Suppressor macrophage treated with lipopolysaccharide for 1 hour (primary cell): ENCODE results near the gene IL6ST.
A peak's percentile ranks its signal among the peaks of the same experiment; 100 is the strongest.
"Not testable (repeated sequence)": the region's sequence is repeated elsewhere in the genome, so short reads cannot be mapped to it uniquely, and the experiment has no call there.

ENCODE experiments used
- DNase-seq, 3 donors: peaks; one replicate each; pipeline ENCODE4 v3.0.0-alpha.2; 2020 to 2022

The IL6ST gene

GRCh38 chr5:55959208-55959607 is 35.6 kb downstream of the IL6ST start:
- no peak for DNase-seq

GRCh38 chr5:55941154-55941553 is 53.6 kb downstream of the IL6ST start:
- not testable (repeated sequence) for DNase-seq

GRCh38 chr5:55937598-55937997 is 57.2 kb downstream of the IL6ST start:
- not testable (repeated sequence) for DNase-seq

DNA sequence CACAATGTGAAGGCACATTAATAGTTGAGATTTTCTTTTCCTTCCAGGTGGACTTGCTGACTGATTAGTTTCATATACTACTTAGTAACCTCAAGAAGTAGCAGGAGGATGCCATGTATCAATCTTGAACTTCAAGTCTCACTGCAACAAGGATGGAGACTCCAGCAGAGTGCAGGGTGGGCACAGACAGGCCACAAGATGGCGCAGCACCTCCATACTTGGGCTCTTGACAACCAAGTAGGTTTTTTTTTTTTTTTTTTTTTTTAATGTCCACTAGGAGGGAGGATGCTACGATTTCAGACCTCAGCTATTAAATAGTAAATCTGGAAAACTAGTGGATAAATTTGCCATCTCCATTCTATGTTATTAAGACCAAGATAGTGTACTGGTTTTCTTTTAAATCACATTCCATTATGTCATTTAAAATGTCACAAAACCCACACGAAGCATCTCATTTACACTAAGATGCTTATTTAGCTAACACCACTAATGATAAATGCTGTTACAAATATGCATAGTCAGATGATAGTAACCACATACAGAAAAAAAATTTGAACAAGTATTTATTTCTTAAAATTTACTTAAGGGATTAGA is 58.6 kb downstream of the IL6ST start:
- peak; percentile 86 to 87 (median 87) for DNase-seq

GRCh38 chr5:55935371-55935770 is 59.4 kb downstream of the IL6ST start:
- peak in 1 of 3 donors; percentile 11 for DNase-seq

DNA sequence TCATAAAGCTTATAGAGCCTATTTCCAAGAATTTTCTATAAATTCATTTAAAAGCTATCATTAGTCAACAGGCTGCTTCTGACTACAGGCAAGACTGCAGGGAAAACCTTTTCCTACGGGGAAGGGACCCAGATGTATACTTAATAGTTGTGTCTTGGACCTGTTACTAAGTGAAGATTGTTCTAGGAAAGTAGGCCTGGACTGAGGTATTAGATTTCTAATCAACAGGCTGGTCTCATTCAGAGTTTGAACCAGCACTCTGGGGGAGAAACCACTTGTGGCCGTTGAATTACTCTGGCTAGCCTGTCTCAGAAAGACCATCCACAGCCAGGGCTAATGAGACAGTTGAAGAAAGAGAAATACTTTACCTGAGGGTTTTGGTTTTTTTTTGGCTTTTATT is 60.0 kb downstream of the IL6ST start:
- peak in 1 of 3 donors; percentile 14 for DNase-seq

DNA sequence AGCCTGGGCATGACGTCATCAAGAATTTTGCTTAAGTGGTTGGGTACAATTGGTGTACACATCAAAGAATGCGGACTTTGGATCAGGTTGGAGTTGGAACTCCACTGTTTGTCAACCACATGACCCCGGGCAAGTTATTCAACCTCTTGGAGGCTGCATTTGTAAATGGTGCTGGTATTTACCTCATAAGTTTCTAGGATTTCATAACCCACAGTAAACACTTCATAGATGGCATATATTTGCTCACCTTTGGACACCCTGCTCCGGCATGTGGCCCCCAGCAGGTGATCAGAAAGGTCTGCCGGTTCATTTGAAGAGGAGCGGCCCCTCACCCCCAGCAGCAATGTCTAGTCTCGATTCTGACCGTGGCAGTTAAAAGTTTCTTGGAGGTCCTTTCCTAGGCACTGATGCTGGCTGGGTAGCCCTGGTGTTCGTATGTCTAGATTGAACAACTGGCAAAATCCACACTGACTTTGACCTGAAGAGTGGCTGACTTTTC is 60.6 kb downstream of the IL6ST start:
- peak in 2 of 3 donors; percentile 21 to 27 for DNase-seq

GRCh38 chr5:55933377-55934114 is 61.2 kb downstream of the IL6ST start:
- DNase-seq: peak; percentile 19 to 34 (median 22)

DNA sequence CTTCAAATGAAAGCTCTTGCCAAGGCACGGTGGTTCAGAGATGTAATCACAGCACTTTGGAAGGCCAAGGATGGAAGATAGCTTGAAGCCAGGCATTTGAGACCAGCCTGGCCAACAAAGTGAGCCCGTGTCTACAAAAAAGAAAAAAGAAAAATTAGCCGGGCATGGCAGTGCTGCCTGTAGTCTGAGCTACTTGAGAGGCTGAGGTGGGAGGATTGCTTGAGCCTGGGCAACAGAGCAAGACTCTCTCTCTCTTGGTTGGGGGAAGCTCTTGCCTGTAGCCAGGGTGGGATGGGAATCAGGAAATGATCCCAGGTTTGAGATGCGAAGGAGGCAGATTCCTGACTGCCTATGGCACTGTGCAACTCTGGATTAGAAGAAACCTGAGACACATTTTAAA is 62.1 kb downstream of the IL6ST start:
- DNase-seq: peak in 1 of 3 donors; percentile 2

DNA sequence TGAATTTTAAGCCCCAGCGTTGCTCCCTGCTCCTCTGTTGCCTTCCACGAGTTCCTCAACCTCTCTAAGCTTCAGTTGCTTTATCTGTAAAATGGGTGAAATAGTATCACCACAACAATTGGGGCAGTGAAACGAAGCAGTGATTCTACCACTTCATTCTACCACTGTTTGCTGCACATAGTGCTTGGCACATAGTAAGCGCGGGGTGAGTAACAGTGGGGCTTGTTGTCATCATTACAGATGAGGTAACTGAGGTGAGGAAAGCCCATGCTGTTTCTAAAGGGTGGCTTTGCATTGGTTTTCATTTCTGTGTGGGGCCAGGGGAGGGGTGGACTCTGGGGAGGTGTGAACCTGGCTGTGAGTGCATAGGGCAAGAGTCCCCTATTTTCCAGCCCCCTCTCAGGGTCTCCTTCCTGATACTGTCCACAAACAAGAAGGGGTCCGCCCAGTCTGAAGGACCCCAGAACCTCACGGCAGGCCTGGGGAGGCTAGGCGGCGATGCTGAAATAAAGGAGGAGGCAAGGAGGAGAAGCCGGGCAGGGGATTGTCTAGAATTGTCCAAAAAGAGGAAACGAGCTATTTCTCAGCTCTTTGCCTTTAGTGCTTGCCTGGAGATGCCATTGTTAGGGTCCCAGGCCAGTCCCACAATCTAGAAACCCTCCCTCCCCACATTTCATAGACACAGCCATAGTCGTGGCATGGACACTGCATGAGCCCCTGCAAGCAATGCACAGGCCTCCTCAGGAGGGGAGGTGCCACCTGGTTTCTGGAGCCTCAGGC is 65.6 kb downstream of the IL6ST start:
- DNase-seq: no peak

DNA sequence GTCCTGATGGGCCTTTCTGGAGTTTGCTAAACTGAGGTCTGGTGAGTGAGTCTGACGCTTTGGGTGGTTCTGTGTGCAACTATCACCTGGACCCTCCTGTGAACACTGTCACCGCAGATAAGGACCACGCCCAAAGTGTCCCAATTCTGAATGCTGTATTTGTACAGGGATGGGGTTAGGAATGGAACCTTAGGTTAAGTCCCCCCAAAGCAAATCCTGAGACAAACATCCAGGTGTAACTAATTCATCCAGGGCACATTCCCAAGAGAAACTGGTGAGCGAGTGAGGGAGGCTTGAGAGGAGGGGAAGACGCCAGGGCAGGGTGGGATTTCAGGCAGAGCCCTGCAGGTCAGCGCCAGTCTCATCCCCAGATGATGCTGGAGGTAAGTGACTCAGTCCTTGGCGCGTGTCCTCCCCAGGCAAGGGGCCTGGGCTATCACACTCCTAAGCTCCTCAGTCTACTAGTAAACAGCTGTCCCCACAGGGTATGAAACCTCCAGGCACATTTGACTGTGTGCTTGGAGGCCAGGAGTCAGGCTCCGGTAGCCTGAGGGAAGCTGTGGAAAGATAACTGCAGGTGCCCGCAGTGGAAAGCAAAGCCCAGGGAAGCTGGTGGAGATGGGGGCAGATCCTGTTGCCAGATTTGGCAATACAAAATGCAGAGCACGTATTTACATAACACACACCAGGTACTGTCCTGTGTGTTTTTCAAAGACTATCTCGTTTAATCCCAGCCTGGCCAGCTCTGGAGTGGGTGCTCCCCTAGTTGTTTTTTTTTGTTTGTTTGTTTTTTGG is 66.7 kb downstream of the IL6ST start:
- DNase-seq: no peak

- no peak for DNase-seq
Observed at GRCh38 chr5:55926476-55926875, 68.3 kb downstream of the IL6ST start.

- no peak for DNase-seq
Observed at GRCh38 chr5:55925712-55926111, 69.1 kb downstream of the IL6ST start.

DNA sequence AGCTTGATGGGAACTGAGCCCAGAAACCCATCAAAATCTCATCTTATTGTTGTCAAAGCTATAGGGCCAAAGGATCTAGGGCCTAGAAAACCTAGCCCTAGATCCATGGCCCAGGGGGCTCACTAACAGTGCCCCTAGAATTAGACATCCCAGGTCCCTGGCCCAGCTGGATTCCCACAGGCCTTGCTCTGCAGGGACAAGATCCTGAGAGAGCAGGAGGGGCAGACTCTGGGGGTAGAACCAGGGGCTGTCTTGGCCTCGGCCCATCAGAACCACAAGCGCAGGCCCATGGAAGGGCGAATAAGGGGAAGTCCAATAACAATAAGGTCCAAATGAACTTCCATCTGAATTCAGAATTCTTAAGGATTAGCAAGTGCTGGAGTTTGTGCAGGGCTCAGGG is 69.6 kb downstream of the IL6ST start:
- no peak for DNase-seq

GRCh38 chr5:55924744-55925143 is 70.0 kb downstream of the IL6ST start:
- no peak for DNase-seq

- no peak for DNase-seq
Observed at GRCh38 chr5:55923865-55924500, 70.8 kb downstream of the IL6ST start.

DNA sequence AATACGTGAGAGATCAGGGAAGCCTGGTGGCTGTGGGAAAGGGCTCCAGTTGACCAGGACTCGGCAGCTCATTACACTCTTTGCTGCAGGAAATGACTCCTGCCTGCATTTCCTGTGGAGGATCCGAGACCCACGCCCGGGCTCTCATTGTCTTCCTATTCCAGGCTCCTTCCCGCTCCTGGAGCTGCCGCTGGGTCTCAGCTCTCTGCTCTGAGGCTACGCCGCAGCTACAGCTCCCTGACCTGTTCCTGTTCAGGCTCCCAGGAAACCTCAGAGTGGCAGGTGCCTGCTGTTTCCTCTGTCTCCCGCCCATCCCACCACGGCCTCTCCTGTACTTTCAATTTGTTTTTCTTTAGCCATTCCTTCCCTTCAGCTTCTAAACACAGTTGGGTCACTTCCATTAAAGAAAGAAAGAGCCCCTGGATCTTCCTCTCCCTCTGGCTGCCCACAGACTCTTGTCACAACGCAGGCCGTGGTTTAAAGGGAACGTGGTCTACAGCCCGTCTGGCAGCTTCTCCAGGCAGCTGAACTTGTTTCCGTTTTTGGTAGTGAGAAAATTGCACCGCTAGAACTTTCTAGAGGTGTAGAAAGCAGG is 71.5 kb downstream of the IL6ST start:
- peak; percentile 55 to 60 (median 57) for DNase-seq

- no peak for DNase-seq
Observed at GRCh38 chr5:55921617-55922016, 73.1 kb downstream of the IL6ST start.

DNA sequence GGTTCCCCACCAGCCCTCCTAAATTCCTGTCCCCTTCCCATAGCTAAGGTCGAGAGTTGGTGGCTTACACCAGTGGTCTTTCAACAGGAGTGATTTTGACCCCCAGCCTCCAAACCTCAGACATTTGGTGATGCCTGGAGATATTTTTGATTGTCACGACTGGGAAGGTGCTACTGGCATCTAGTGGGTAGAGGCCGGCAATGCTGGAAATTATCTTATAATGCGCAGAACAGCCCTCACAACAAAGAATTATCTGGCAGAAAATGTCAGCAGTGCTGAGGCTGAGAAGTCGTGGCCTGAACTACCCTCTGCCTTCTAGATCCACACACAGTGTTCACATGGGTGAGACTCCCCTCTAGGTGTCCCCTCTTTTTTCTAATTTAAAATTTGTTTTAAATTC is 74.0 kb downstream of the IL6ST start:
- DNase-seq: no peak

- DNase-seq: no peak
Observed at GRCh38 chr5:55919625-55920024, 75.1 kb downstream of the IL6ST start.

DNA sequence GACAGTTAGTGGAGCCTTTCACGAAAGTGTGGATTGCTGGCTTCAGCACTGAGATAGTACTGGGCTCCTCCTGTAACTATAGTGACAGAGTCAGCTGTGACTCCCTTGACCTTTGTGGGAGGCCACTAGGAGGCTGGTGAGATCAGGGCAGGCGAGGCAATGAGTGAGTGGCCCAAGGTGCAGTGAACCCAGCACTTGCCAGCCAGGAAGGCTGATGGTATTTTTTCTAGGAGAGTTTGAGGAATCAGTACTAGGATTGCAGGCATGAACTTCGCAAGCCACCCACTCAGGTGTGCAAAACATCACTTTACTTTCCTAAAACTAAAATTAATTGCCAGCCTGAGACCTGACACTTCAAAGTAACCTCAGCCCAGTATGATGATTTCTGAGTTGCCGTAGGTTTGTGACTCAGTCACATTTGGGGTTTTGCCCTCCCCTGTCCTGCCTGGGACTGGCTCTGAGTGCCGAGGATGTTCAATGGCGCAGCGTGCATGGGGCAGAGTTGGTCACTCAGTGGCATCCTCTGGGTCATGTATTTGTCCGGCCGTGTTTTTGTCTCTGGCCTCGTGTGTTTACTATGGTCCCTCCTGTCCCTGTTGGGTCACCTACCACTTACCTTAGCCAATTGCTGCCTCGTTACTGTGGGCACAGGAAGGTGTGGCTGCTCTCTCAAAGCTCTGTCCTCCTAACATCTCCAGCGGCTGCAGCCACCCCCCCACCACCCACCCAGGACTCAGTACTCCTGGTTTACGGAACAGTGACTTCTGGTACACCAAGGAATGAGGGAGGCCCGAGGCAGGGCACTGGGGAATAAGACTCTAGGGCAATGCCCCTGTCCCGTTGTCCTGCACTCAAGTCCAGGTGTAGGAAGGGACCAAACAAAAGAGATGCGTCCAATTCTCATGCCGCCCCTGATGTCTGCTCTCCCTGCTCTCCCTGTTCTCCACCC is 76.4 kb downstream of the IL6ST start:
- DNase-seq: peak; percentile 43 to 60 (median 50)
